Hepatocyte (in vitro differentiated cells): ENCODE measurements around the gene KHK. TPM values are rescaled to one million over a fixed set of nuclear protein-coding genes. Genes with fewer than 3 reads are reported as not detected.
A peak's percentile ranks its signal among the peaks of the same experiment; 100 is the strongest.

Experiments
- DNase-seq: peaks from one replicate; pipeline ENCODE4 v3.0.0-alpha.2; 2016; ENCODE audit warnings: low spot score
- H2AFZ ChIP-seq: fragments of 200-600 bp; sonication (generic); 2 replicates; pipeline ENCODE4 v1.6.0; 2016; ENCODE audit warnings: antibody characterized with exemption, mild to moderate bottlenecking
- H3K27ac ChIP-seq: fragments of 200-600 bp; sonication (generic); 2 replicates; pipeline ENCODE4 v1.5.1; 2016; ENCODE audit warnings: mild to moderate bottlenecking
- H3K27me3 ChIP-seq: fragments of 200-600 bp; sonication (generic); 2 replicates; pipeline ENCODE4 v1.6.1; 2016
- H3K36me3 ChIP-seq: fragments of 200-600 bp; sonication (generic); replicated peaks from 2 replicates; pipeline ENCODE4 v1.5.1; 2016; ENCODE audit warnings: low read depth; ENCODE audit not compliant: insufficient read depth
- H3K4me1 ChIP-seq: fragments of 200-600 bp; sonication (generic); 2 replicates; pipeline ENCODE4 v1.5.1; 2016; ENCODE audit warnings: mild to moderate bottlenecking, moderate library complexity; ENCODE audit not compliant: insufficient read depth
- H3K4me2 ChIP-seq: fragments of 200-600 bp; sonication (generic); 2 replicates; pipeline ENCODE4 v1.6.0; 2016
- H3K4me3 ChIP-seq: fragments of 200-600 bp; sonication (generic); 2 replicates; pipeline ENCODE4 v1.5.1; 2016; ENCODE audit warnings: mild to moderate bottlenecking
- H3K79me2 ChIP-seq: fragments of 200-600 bp; sonication (generic); 2 replicates; pipeline ENCODE4 v1.6.0; 2017; ENCODE audit warnings: mild to moderate bottlenecking
- H3K9me2 ChIP-seq: fragments of 200-600 bp; sonication (generic); replicated peaks from 2 replicates; pipeline ENCODE4 v1.6.0; 2017; ENCODE audit warnings: mild to moderate bottlenecking; ENCODE audit not compliant: insufficient read depth
- H3K9me3 ChIP-seq: fragments of 200-600 bp; sonication (generic); 2 replicates; pipeline ENCODE4 v1.5.1; 2016; ENCODE audit warnings: low read depth, mild to moderate bottlenecking
- H4K20me1 ChIP-seq: fragments of 200-600 bp; sonication (generic); 2 replicates; pipeline ENCODE4 v1.6.0; 2016; ENCODE audit warnings: mild to moderate bottlenecking; ENCODE audit not compliant: insufficient read depth, poor library complexity, severe bottlenecking
- EZH2 ChIP-seq: fragments of 200-600 bp; sonication (generic); IDR thresholded peaks from 2 replicates; pipeline ENCODE4 v1.6.1; 2016; ENCODE audit warnings: antibody characterized with exemption, mild to moderate bottlenecking, borderline replicate concordance
- EZH2phosphoT487 ChIP-seq: fragments of 200-600 bp; sonication (generic); IDR thresholded peaks from one replicate; pipeline ENCODE4 v1.6.1; 2018; ENCODE audit warnings: antibody characterized with exemption, mild to moderate bottlenecking, low read depth, moderate library complexity; ENCODE audit not compliant: unreplicated experiment, severe bottlenecking
- WGBS: methylation state at CpG from one replicate; pipeline ENCODE4 v1.1.6; 2016; ENCODE audit warnings: low lambda C conversion rate; ENCODE audit errors: missing lambda C conversion rate; 5-methylcytosine and 5-hydroxymethylcytosine counted together
- polyA plus RNA-seq: library from polyadenylated mRNA; unstranded; fragments of >200 nt; fragmentation: Nextera tagmentation; extraction: Ambion mirVana; gene quantifications from 2 replicates; pipeline ENCODE4 v1.2.1, GENCODE V29; 2016
- total RNA-seq: library from RNA; depleted of rRNA; stranded (reverse); fragments of >200 nt; gene quantifications from 2 replicates; pipeline ENCODE4 v1.2.3, GENCODE V29; 2014
- TF ChIP-seq, protein P1 (sequence below): fragments of 200-600 bp; sonication (generic); IDR thresholded peaks from 2 replicates; pipeline ENCODE4 v1.5.1; 2016; ENCODE audit warnings: antibody characterized with exemption, mild to moderate bottlenecking; ENCODE audit not compliant: poor library complexity

The KHK gene
- total and polyA plus RNA-seq, 2 experiments from 2014 or later, result 28.7 to 73.1 TPM

DNA sequence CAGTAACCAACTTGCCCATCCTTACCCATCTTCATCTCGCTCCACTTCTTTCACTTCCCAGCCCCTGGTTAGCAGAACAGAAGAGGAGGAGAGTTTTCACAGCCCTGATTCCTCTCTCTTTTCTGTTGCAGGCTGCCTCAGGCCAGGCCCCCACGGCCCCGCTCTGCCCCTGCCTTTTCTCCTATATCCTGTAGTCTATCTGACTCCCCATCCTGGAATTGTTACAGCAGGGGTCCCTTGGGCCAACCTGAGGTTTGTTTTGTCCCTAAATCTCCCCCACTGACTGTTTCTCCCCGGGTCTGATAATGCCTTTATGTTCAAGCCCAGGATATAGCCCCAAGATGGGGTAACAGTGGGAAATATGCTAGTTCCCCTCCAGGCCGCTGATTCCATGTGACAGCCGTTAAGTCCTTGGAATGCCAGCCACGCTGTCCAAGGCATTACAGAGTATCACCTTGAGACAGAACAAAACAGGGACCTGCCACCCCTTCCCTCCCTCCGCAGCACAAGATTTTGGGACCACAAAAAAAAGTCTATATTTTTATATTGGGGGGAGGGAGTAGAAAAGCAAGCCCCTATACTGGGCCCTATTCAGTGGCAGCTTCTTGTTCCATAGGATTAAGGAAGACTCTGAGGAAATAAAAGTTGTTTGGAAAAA is 16.5 kb upstream of the KHK start:
- 82% methylated on average over 8 of the region's 8 CpGs for WGBS
- H3K4me3 ChIP-seq, result peak overlapping the region; percentile 94
- no peaks in the 10 kb centered on the region for H3K36me3 ChIP-seq
- H3K9me3 ChIP-seq, result no peaks in the 10 kb centered on the region
- DNase-seq, result no peak
- H3K27ac ChIP-seq, result peak overlapping the region; percentile 97
- no peaks in the 10 kb centered on the region for H3K9me2 ChIP-seq
- H3K27me3 ChIP-seq, result no peaks in the 10 kb centered on the region
- peak overlapping the region; percentile 94 for H3K4me2 ChIP-seq
- H4K20me1 ChIP-seq, result peaks cover 14% of the 10 kb centered on the region
- no peak for TF ChIP-seq EZH2
- TF ChIP-seq EZH2phosphoT487, result no peak
- TF ChIP-seq, protein P1, sequence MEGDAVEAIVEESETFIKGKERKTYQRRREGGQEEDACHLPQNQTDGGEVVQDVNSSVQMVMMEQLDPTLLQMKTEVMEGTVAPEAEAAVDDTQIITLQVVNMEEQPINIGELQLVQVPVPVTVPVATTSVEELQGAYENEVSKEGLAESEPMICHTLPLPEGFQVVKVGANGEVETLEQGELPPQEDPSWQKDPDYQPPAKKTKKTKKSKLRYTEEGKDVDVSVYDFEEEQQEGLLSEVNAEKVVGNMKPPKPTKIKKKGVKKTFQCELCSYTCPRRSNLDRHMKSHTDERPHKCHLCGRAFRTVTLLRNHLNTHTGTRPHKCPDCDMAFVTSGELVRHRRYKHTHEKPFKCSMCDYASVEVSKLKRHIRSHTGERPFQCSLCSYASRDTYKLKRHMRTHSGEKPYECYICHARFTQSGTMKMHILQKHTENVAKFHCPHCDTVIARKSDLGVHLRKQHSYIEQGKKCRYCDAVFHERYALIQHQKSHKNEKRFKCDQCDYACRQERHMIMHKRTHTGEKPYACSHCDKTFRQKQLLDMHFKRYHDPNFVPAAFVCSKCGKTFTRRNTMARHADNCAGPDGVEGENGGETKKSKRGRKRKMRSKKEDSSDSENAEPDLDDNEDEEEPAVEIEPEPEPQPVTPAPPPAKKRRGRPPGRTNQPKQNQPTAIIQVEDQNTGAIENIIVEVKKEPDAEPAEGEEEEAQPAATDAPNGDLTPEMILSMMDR, result no peak
- peaks cover 20% of the 10 kb centered on the region for H3K4me1 ChIP-seq
- H3K79me2 ChIP-seq, result peaks cover 37% of the 10 kb centered on the region
- no peak overlapping the region for H2AFZ ChIP-seq

DNA sequence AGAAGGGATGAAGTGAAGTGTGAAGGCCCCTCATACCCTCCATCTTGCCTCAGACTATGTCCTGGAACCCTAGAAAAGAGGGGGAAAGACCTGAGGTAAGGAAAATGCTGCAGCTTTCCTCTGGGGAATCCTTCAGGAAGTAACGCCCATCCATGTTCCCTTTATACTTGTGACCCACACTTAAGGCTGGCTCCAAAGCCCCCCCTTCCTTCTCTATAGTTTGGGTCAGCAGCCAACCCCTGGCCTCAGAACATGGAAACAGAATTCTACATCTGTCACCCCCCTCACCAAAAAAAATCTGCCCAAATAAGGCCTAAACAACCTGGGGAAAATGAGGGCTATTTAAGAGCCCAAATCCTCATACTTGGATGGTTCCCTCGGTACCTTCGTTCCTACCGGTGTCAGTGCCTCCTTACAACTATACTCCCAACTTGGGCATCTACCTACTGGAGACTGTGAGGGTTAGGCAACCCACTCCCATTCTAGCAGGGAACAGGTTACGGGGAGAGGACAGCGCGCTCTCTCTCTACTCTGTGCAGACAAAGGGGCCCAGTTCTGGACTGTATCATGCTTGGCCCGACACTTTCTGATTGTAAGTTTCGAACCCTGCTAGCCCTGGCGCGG is 15.8 kb upstream of the KHK start:
- Histone ChIP-seq H2AFZ (peak overlapping the region; percentile 77), H3K4me2 (peak overlapping the region; percentile 94), H3K36me3 (no peaks in the 10 kb centered on the region), H4K20me1 (peaks cover 14% of the 10 kb centered on the region), H3K4me1 (peaks cover 23% of the 10 kb centered on the region), H3K27ac (peak overlapping the region; percentile 97), H3K4me3 (peak overlapping the region; percentile 94), H3K9me3 (no peaks in the 10 kb centered on the region), H3K79me2 (peaks cover 35% of the 10 kb centered on the region), H3K27me3 (no peaks in the 10 kb centered on the region), H3K9me2 (no peaks in the 10 kb centered on the region)
- DNase-seq, result no peak
- 12% methylated on average over 11 of the region's 11 CpGs for WGBS
- TF ChIP-seq, protein P1, result no peak
- no peak for TF ChIP-seq EZH2

DNA sequence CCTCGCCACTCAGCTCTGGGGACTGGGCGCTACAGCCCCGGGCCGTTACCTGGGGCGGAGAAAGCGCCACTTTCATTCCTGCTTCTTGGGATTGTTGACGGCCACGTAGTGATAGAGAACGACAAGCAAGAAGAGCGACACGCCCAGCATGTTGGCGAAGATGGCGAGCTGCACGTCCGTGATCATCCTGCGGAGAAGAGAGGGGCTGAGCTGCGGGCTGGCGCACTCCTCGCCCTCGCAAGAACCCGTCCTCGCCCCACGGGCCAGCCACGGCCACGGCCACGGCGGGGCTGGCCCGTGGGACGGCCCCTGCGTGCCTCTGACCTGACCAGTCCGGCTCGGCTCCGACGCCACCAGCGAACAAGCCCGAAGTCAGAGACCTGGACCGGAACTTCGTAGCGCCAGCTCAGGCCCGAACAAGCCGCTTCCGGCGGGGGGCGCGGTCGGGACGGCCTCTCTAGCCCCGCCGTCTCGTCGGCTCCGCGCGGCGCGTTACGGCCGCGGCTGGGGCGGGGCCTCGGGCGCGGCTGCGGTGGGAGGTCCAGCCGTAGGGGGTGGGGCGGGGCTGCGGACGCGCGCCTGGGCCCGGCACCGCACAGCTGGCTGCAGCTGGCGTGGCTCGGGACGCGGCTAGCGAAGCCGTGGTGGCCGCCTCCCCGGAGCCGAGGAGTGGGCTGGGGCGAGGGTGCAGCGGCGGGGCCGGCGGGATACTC is 15.1 kb upstream of the KHK start, which contains the start of gene OST4:
Gene OST4, minus strand, starts transcription at position 378 of the 713 bp plus-strand sequence.
- no peaks in the 10 kb centered on the region for H3K9me3 ChIP-seq
- WGBS, result 5% methylated on average over 54 of the region's 86 CpGs
- DNase-seq, result peak; percentile 98
- H3K4me1 ChIP-seq, result peaks cover 23% of the 10 kb centered on the region
- peak within 1 kb of the TSS; percentile 77 for H2AFZ ChIP-seq
- peak within 1 kb of the TSS; percentile 94 for H3K4me3 ChIP-seq
- peaks cover 35% of the 10 kb centered on the region for H3K79me2 ChIP-seq
- TF ChIP-seq EZH2phosphoT487 (no peak), EZH2 (no peak)
- TF ChIP-seq, protein P1, result no peak
- peaks cover 14% of the 10 kb centered on the region for H4K20me1 ChIP-seq
- no peaks in the 10 kb centered on the region for H3K36me3 ChIP-seq
- peak within 1 kb of the TSS; percentile 98 for H3K27ac ChIP-seq
- no peaks in the 10 kb centered on the region for H3K9me2 ChIP-seq
- H3K27me3 ChIP-seq, result no peaks in the 10 kb centered on the region
- peak within 1 kb of the TSS; percentile 94 for H3K4me2 ChIP-seq
